Sigmoid colon (tissue), 7 donors: ENCODE results near the gene ZNF471. TPM values are rescaled to one million over a fixed set of nuclear protein-coding genes. Genes with fewer than 3 reads are reported as not detected.
A peak's percentile ranks its signal among the peaks of the same experiment; 100 is the strongest.

Source experiments
- DNase-seq: peaks from one replicate; pipeline ENCODE4 v3.0.0-alpha.2; 2019
- H3K27ac ChIP-seq, 4 donors: fragments of 200-600 bp; sonication (generic); one replicate each; pipeline ENCODE4 v1.5.1; 2016 to 2019; ENCODE audit warnings: mild to moderate bottlenecking in 1 of 4
- H3K27me3 ChIP-seq, 3 donors: fragments of 200-600 bp; sonication (generic); one replicate each; pipeline ENCODE4 v1.5.1; 2019; ENCODE audit warnings: mild to moderate bottlenecking in 1 of 3
- H3K36me3 ChIP-seq, 4 donors: fragments of 200-600 bp; sonication (generic); one replicate each; pipeline ENCODE4 v1.5.1; 2016 to 2019
- H3K4me1 ChIP-seq, 4 donors: fragments of 200-600 bp; sonication (generic); one replicate each; pipeline ENCODE4 v1.5.1; 2017 to 2019
- H3K4me3 ChIP-seq, 4 donors: fragments of 200-600 bp; sonication (generic); one replicate each; pipeline ENCODE4 v1.5.1; 2017 to 2019; ENCODE audit warnings: mild to moderate bottlenecking in 2 of 4, moderate library complexity in 1 of 4
- H3K9me3 ChIP-seq, 4 donors: fragments of 200-600 bp in 3 of 4; sonication (generic) in 3 of 4; one replicate each; pipeline versions ENCODE4 v1.5.1 to v1.6.1; 2013 to 2019
- CTCF ChIP-seq, 4 experiments: fragments of 450-650 bp in 3 of 4; fragments of 200-600 bp in 1 of 4; IDR thresholded peaks; one replicate each; pipeline ENCODE4 v1.5.1; 2016 to 2019; ENCODE audit warnings: antibody characterized with exemption in 4 of 4, mild to moderate bottlenecking in 3 of 4, moderate library complexity in 2 of 4
- EP300 ChIP-seq, 4 donors: sonication (generic); formaldehyde crosslinking; IDR thresholded peaks; one replicate each; pipeline ENCODE4 v1.6.1; 2017; ENCODE audit warnings: antibody characterized with exemption in 4 of 4
- POLR2A ChIP-seq, 2 donors: fragments of 450-650 bp; IDR thresholded peaks; one replicate each; pipeline ENCODE4 v1.6.1; 2016; ENCODE audit warnings: antibody characterized with exemption in 2 of 2, mild to moderate bottlenecking in 2 of 2, moderate library complexity in 2 of 2
- POLR2AphosphoS5 ChIP-seq, 4 donors: sonication (generic); formaldehyde crosslinking; IDR thresholded peaks; one replicate each; pipeline ENCODE4 v1.6.1; 2017; ENCODE audit warnings: antibody characterized with exemption in 4 of 4
- WGBS, 2 donors: extraction: QIAGEN DNeasy Blood & Tissue Kit; methylation state at CpG; one replicate each; pipeline ENCODE4 v1.1.7; 2013; 5-methylcytosine and 5-hydroxymethylcytosine counted together
- intact Hi-C: fragments of 100-400 bp; cut with DNase I; formaldehyde crosslinking; loops from one replicate; pipeline ENCODE4 v1.15.1; 2023
- polyA plus RNA-seq, 3 donors: library from polyadenylated mRNA; stranded (reverse); fragments of 200-250 nt; gene quantifications; one replicate each; pipeline ENCODE4 v1.2.3, GENCODE V29; 2013
- total RNA-seq, 4 donors: library from RNA; depleted of rRNA; stranded (reverse); fragments of >200 nt; gene quantifications; one replicate each; pipeline ENCODE4 v1.1.0, GENCODE V29; 2016
- donor health status: healthy with polysubstance abuse.
- donor health status: Bipolar disorder and iron deficiency.
- donor health status: healthy.

Gene ZNF471
- total and polyA plus RNA-seq, 7 donors = 0.23 to 11.4 (median 8.1) TPM

- intact Hi-C loops = no loop called here
Measured at GRCh38 chr19:56525214-56525860, 17.7 kb downstream of the ZNF471 start.

GRCh38 chr19:56537442-56537841, 29.8 kb downstream of the ZNF471 start:
- no peak for TF ChIP-seq CTCF (IDR thresholded peaks at IDR 0.05)
- TF ChIP-seq POLR2AphosphoS5 (IDR thresholded peaks at IDR 0.05) = no peak
- no peak for TF ChIP-seq POLR2A (IDR thresholded peaks at IDR 0.05)
- TF ChIP-seq EP300 (IDR thresholded peaks at IDR 0.05) = no peak
- no peak for DNase-seq
- intact Hi-C loops = no loop called here
- peaks cover 3 to 35% (median 26%) of the 10 kb centered on the region in 4 donors for H3K9me3 ChIP-seq
- H3K4me1 ChIP-seq = peaks cover 0 to 22% (median 17%) of the 10 kb centered on the region in 4 donors
- H3K27me3 ChIP-seq = no peaks in the 10 kb centered on the region
- peaks cover 0 to 26% (median 5%) of the 10 kb centered on the region in 4 donors for H3K36me3 ChIP-seq
- whole genome bisulfite sequencing, 2 donors = 94 to 95% methylated on average over 3 of the region's 3 CpGs
- peak overlapping the region in 2 of 4 donors; percentile 82 to 85 for H3K4me3 ChIP-seq
- no peak overlapping the region for H3K27ac ChIP-seq

More at GRCh38 chr19:56525214-56525860, 17.7 kb downstream of the ZNF471 start:
- H3K27ac ChIP-seq = no peak overlapping the region
- peaks cover 68 to 89% (median 74%) of the 10 kb centered on the region in 4 donors for H3K9me3 ChIP-seq
- H3K4me3 ChIP-seq = no peak overlapping the region
- 85 to 95% methylated on average over 4 of the region's 4 CpGs for WGBS, 2 donors
- H3K4me1 ChIP-seq = no peaks in the 10 kb centered on the region
- H3K36me3 ChIP-seq = peaks cover 5 to 49% (median 42%) of the 10 kb centered on the region in 4 donors
- H3K27me3 ChIP-seq = no peaks in the 10 kb centered on the region
- DNase-seq = no peak
- no peak for TF ChIP-seq CTCF (IDR thresholded peaks at IDR 0.05)
- no peak for TF ChIP-seq EP300 (IDR thresholded peaks at IDR 0.05)
- no peak for TF ChIP-seq POLR2A (IDR thresholded peaks at IDR 0.05)
- TF ChIP-seq POLR2AphosphoS5 (IDR thresholded peaks at IDR 0.05) = no peak

GRCh38 chr19:56538254-56538760, 30.7 kb downstream of the ZNF471 start:
- H3K9me3 ChIP-seq = peaks cover 2 to 32% (median 22%) of the 10 kb centered on the region in 4 donors
- H3K36me3 ChIP-seq = peaks cover 0 to 33% (median 5%) of the 10 kb centered on the region in 4 donors
- 1% methylated on average over 46 of the region's 46 CpGs for WGBS, 2 donors

GRCh38 chr19:56538761-56539263, 31.2 kb downstream of the ZNF471 start, which contains the start of gene ZFP28:
Gene ZFP28, plus strand, starts transcription at chr19:56538948. Its CDS starts 71 bp downstream, at chr19:56539019.
- peak within 1 kb of the TSS; percentile 69 to 85 (median 82) for H3K4me3 ChIP-seq
- peak within 1 kb of the TSS; percentile 88 to 92 (median 90) for H3K27ac ChIP-seq
- intact Hi-C loops = loop anchor here (1.0 kb wide), 3 partner anchors 28 to 62 kb away; partner anchors contain the start of genes ZNF470 and ZNF667
- peaks cover 2 to 36% (median 22%) of the 10 kb centered on the region in 4 donors for H3K9me3 ChIP-seq
- no peaks in the 10 kb centered on the region for H3K27me3 ChIP-seq
- TF ChIP-seq POLR2A (IDR thresholded peaks at IDR 0.05) = no peak
- no peak for TF ChIP-seq POLR2AphosphoS5 (IDR thresholded peaks at IDR 0.05)
- no peak for TF ChIP-seq CTCF (IDR thresholded peaks at IDR 0.05)
- TF ChIP-seq EP300 (IDR thresholded peaks at IDR 0.05) = no peak
- peaks cover 0 to 38% (median 7%) of the 10 kb centered on the region in 4 donors for H3K36me3 ChIP-seq
- DNase-seq = no peak
- peaks cover 0 to 22% (median 17%) of the 10 kb centered on the region in 4 donors for H3K4me1 ChIP-seq
- WGBS, 2 donors = 2 to 3% methylated on average over 55 to 57 of the region's 65 CpGs

More at GRCh38 chr19:56538254-56538760, 30.7 kb downstream of the ZNF471 start:
- Histone ChIP-seq H3K27me3 (no peaks in the 10 kb centered on the region), H3K4me1 (peaks cover 0 to 22% (median 17%) of the 10 kb centered on the region in 4 donors), H3K4me3 (peak overlapping the region; percentile 67 to 85 (median 82)), H3K27ac (peak overlapping the region; percentile 88 to 92 (median 90))
- peak; percentile 96 for DNase-seq
- intact Hi-C loops = loop anchor here (1.0 kb wide), 3 partner anchors 29 to 61 kb away; partner anchors contain the start of genes ZNF470 and ZNF667
- TF ChIP-seq CTCF (IDR thresholded peaks at IDR 0.05) (peak in 1 of 4 experiments; percentile 14), POLR2AphosphoS5 (IDR thresholded peaks at IDR 0.05) (peak; percentile 39 to 71 (median 62)), EP300 (IDR thresholded peaks at IDR 0.05) (no peak), POLR2A (IDR thresholded peaks at IDR 0.05) (no peak)
